SK-N-SH treated with all-trans-retinoic acid at 6 μM for 48 hours (cell line): ENCODE measurements around the gene ST14.
"Not testable (repeated sequence)": the region's sequence is repeated elsewhere in the genome, so short reads cannot be mapped to it uniquely, and the experiment has no call there.

Experiments
- ATAC-seq: fragments of 200-7000 bp; cut with Tn5 transposase; 3 replicates; pipeline ENCODE4 v1.9.1; 2020; ENCODE audit warnings: mild to moderate bottlenecking, moderate library complexity
- CREB5 ChIP-seq: fragments of 250-450 bp; sonication (Bioruptor Pico); IDR thresholded peaks from 2 replicates; pipeline ENCODE4 v1.5.1; 2020; ENCODE audit warnings: low read depth, mild to moderate bottlenecking, moderate library complexity
- CSDC2 ChIP-seq: fragments of 250-450 bp; sonication (Bioruptor Pico); IDR thresholded peaks from 2 replicates; pipeline ENCODE4 v1.5.0; 2020; ENCODE audit warnings: mild to moderate bottlenecking, moderate library complexity
- CSRNP3 ChIP-seq: fragments of 250-450 bp; sonication (Bioruptor Pico); IDR thresholded peaks from 2 replicates; pipeline ENCODE4 v1.5.1; 2021; ENCODE audit warnings: mild to moderate bottlenecking, moderate library complexity
- GLIS3 ChIP-seq: fragments of 250-450 bp; sonication (Bioruptor Pico); IDR thresholded peaks from 2 replicates; pipeline ENCODE4 v1.5.0; 2020; ENCODE audit warnings: mild to moderate bottlenecking, moderate library complexity
- ISL1 ChIP-seq: fragments of 250-450 bp; sonication (Bioruptor Pico); IDR thresholded peaks from 2 replicates; pipeline ENCODE4 v2.1.2; 2022; ENCODE audit warnings: mild to moderate bottlenecking, moderate library complexity
- PATZ1 ChIP-seq: fragments of 250-450 bp; sonication (Bioruptor Pico); IDR thresholded peaks from 2 replicates; pipeline ENCODE4 v1.8.0; 2020; ENCODE audit warnings: mild to moderate bottlenecking, moderate library complexity, borderline replicate concordance
- POU6F1 ChIP-seq: fragments of 250-450 bp; sonication (Bioruptor Pico); IDR thresholded peaks from 2 replicates; pipeline ENCODE4 v1.8.0; 2021; ENCODE audit warnings: low read depth, mild to moderate bottlenecking, moderate library complexity, borderline replicate concordance
- PPARA ChIP-seq: fragments of 250-450 bp; sonication (Bioruptor Pico); IDR thresholded peaks from 2 replicates; pipeline ENCODE4 v1.5.0; 2020; ENCODE audit warnings: mild to moderate bottlenecking, borderline replicate concordance
- RARB ChIP-seq: fragments of 250-450 bp; sonication (Bioruptor Pico); IDR thresholded peaks from 2 replicates; pipeline ENCODE4 v1.8.0; 2021; ENCODE audit warnings: mild to moderate bottlenecking, moderate library complexity
- SNAI2 ChIP-seq: fragments of 250-450 bp; sonication (Bioruptor Pico); IDR thresholded peaks from 2 replicates; pipeline ENCODE4 v1.5.0; 2020; ENCODE audit warnings: mild to moderate bottlenecking, moderate library complexity
- TCF4 ChIP-seq: fragments of 250-450 bp; sonication (Bioruptor Pico); IDR thresholded peaks from 2 replicates; pipeline ENCODE4 v1.8.0; 2021; ENCODE audit warnings: mild to moderate bottlenecking, moderate library complexity, borderline replicate concordance
- TSHZ2 ChIP-seq: fragments of 250-450 bp; sonication (Bioruptor Pico); IDR thresholded peaks from 2 replicates; pipeline ENCODE4 v1.5.0; 2020; ENCODE audit warnings: mild to moderate bottlenecking, moderate library complexity
- ZC3H10 ChIP-seq: fragments of 250-450 bp; sonication (Bioruptor Pico); IDR thresholded peaks from 2 replicates; pipeline ENCODE4 v1.5.1; 2021; ENCODE audit warnings: mild to moderate bottlenecking, moderate library complexity
- ZFP3 ChIP-seq: fragments of 250-450 bp; sonication (Bioruptor Pico); IDR thresholded peaks from 2 replicates; pipeline ENCODE4 v1.5.0; 2020; ENCODE audit warnings: mild to moderate bottlenecking, moderate library complexity
- ZFP30 ChIP-seq: fragments of 450-650 bp; formaldehyde crosslinking; IDR thresholded peaks from 2 replicates; pipeline ENCODE4 v1.5.0; 2022; ENCODE audit warnings: mild to moderate bottlenecking, moderate library complexity
- ZNF565 ChIP-seq: fragments of 450-650 bp; formaldehyde crosslinking; conservative IDR thresholded peaks from 2 replicates; pipeline ENCODE4 v1.5.0; 2020; ENCODE audit warnings: low read depth, mild to moderate bottlenecking, moderate library complexity
- ZNF70 ChIP-seq: fragments of 450-650 bp; formaldehyde crosslinking; IDR thresholded peaks from 2 replicates; pipeline ENCODE4 v1.5.0; 2020; ENCODE audit warnings: mild to moderate bottlenecking, moderate library complexity
- ZNF8 ChIP-seq: fragments of 450-650 bp; formaldehyde crosslinking; IDR thresholded peaks from 2 replicates; pipeline ENCODE4 v1.5.0; 2020; ENCODE audit warnings: mild to moderate bottlenecking, moderate library complexity

Gene ST14

GRCh38 chr11:130246738-130247137 is 87.2 kb downstream of the ST14 start:
- no peak for TF ChIP-seq SNAI2 (CRISPR knock-in tag)
- TF ChIP-seq POU6F1 (CRISPR knock-in tag) = no peak
- no peak for TF ChIP-seq ZFP3
- ATAC-seq = no peak

GRCh38 chr11:130247319-130247718 is 87.7 kb downstream of the ST14 start:
- no peak for ATAC-seq
- TF ChIP-seq POU6F1 (CRISPR knock-in tag) = no peak

GRCh38 chr11:130249371-130249770 is 89.8 kb downstream of the ST14 start:
- no peak for ATAC-seq

GRCh38 chr11:130249929-130250328 is 90.3 kb downstream of the ST14 start:
- not testable (repeated sequence) for ATAC-seq

More at GRCh38 chr11:130249371-130249770, 89.8 kb downstream of the ST14 start:
- TF ChIP-seq ZNF70 (CRISPR knock-in tag) = no peak
- no peak for TF ChIP-seq TCF4 (CRISPR knock-in tag)
- TF ChIP-seq PATZ1 (CRISPR knock-in tag) = no peak
- no peak for TF ChIP-seq ZNF8 (CRISPR knock-in tag)
- TF ChIP-seq RARB (CRISPR knock-in tag) = no peak
- no peak for TF ChIP-seq ZFP30 (CRISPR knock-in tag)
- TF ChIP-seq ZNF565 (CRISPR knock-in tag) = no peak
- TF ChIP-seq ZC3H10 (CRISPR knock-in tag) = no peak
- no peak for TF ChIP-seq SNAI2 (CRISPR knock-in tag)
- no peak for TF ChIP-seq CREB5 (CRISPR knock-in tag)
- TF ChIP-seq POU6F1 (CRISPR knock-in tag) = no peak
- no peak for TF ChIP-seq PPARA
- no peak for TF ChIP-seq TSHZ2 (CRISPR knock-in tag)
- TF ChIP-seq ISL1 (CRISPR knock-in tag) = no peak
- no peak for TF ChIP-seq CSRNP3
- no peak for TF ChIP-seq CSDC2
- TF ChIP-seq ZFP3 = no peak
- no peak for TF ChIP-seq GLIS3 (CRISPR knock-in tag)

GRCh38 chr11:130251763-130252162 is 92.2 kb downstream of the ST14 start:
- not testable (repeated sequence) for ATAC-seq
